Measurements from ENCODE around the gene INTS14.
"Not testable (repeated sequence)": the region's sequence is repeated elsewhere in the genome, so short reads cannot be mapped to it uniquely, and the experiment has no call there.

Gene INTS14

GRCh38 chr15:65633752-65634151 is 22.8 kb upstream of the INTS14 start:
- no peak for DNase-seq (ENCODE audit: low read depth, low spot score)
- H3K4me3 ChIP-seq (ENCODE audit: low read length): no peak overlapping the region

DNA sequence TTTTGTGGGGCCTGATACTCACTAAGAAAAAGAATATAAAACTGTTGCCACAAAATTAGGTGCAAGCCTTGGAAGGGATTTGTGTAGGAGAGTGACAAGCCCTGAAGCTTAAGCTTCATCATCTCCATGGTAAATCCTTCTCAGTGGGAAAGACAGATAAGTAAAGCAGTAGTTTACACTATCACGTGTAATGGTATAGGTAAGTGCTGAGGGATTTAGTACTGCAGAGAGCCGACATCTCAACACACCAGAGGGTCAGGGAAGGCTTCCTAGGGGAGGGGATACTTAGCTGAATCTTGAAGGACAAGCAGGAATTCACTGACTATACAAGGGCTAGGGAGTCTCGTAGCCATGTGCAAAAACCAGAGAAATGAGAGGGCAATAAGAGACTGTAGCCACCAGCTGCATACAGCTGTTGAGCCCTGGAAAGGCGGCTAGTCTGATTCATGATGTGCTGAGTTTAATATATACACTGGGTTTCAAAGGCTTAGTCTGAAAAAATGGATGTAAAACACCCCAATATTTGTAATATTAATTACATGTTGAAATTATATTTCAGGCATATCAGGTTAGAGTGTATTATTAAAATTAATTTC is 21.9 kb upstream of the INTS14 start:
- H3K4me3 ChIP-seq (ENCODE audit: low read length): no peak overlapping the region
- no peak for DNase-seq (ENCODE audit: low read depth, low spot score)

- no peak for DNase-seq (ENCODE audit: low read depth, low spot score)
Measured at GRCh38 chr15:65631503-65631902, 20.6 kb upstream of the INTS14 start.

DNA sequence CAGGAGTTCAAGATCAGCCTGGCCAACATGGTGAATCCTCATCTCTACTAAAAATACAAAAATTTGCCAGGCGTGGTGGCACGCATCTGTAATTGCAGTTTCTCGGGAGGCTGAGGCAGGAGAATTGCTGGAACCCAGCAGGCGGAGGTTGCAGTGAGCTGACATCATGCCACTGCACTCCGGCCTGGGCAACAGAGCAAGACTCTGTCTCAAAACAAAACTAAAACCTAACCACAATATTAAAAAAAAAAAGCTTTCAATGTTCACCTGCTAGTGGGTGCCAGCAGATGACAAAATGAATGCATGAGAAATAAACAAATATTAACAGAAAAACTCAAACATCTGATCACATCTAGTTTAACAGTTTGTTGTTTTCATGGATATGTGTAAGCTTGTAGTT is 19.8 kb upstream of the INTS14 start:
- no peak for DNase-seq (ENCODE audit: low read depth, low spot score)
- no peak overlapping the region for H3K4me3 ChIP-seq (ENCODE audit: low read length)

More at GRCh38 chr15:65631503-65631902, 20.6 kb upstream of the INTS14 start:
- no peak overlapping the region for H3K4me3 ChIP-seq (ENCODE audit: low read length)

- no peak for DNase-seq (ENCODE audit: low read depth, low spot score)
- no peak overlapping the region for H3K4me3 ChIP-seq (ENCODE audit: low read length)
Measured at GRCh38 chr15:65629548-65629947, 18.6 kb upstream of the INTS14 start.

- no peak for DNase-seq (ENCODE audit: low read depth, low spot score)
- H3K4me3 ChIP-seq (ENCODE audit: low read length): no peak overlapping the region
Measured at GRCh38 chr15:65626856-65627255, 15.9 kb upstream of the INTS14 start.

DNA sequence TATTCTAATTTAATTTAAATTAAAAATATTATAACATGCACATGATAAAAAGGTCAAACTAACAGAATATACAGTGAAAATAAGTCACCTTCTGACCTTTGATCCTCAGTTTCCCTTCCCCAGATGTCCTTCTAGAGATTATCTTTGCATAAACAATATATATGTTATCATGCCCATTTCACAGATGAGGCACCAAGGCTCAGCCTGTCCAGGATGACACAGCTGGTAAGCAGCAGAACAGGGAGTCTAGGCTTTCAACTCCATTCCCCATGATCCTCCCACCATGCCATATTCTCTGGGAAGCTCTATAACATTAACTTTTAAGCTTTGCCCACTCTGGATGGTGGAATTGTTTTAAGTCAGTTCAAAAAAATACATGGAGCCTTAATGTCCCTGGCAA is 12.2 kb upstream of the INTS14 start:
- no peak for DNase-seq (ENCODE audit: low read depth, low spot score)
- no peak overlapping the region for H3K4me3 ChIP-seq (ENCODE audit: low read length)

DNA sequence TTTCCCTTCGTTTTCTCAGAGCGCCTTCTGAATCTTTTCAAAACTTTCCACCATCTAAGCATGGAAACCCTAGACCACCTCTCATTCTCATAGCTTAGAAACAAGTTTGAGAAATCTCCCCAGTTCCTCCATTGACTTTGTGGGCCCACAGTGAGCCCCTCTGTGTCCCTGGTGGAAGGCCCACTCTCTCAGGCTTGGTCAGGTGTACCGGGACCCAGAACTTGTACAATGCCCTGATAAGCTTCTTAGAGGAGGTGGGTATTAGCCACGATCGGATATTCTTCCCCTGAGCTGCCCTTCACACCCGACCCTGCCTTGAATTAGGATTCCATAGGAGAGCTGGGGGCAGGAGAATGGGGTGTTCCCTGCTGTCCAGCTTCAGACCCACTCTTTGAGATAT is 10.7 kb upstream of the INTS14 start, which contains the start of gene SLC24A1:
Gene SLC24A1, plus strand, starts transcription at position 301 of the 400 bp plus-strand sequence. CDS start 2,143 bp downstream, outside the sequence.
- no peak within 1 kb of the TSS for H3K4me3 ChIP-seq (ENCODE audit: low read length)
- DNase-seq (ENCODE audit: low read depth, low spot score): no peak

DNA sequence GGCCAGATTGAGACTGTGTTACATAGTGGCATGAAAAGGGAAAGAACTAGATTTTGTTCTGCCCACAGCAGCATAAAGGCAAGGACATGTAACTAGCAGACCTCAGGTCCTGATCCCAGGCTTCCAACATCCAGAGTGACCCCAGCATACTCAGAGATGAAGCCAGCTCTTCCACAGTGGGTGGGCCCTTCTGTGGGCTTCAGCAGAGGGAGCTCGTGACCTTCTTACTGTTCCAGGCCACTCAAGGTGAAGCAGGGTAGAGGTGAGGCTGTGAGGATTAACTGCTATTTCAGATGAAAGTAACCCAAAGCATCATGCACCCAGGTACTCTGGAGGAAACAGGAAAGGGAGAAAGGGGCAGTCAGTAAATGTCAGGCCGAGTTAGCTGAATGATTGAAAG is 9.9 kb upstream of the INTS14 start:
- H3K4me3 ChIP-seq (ENCODE audit: low read length): no peak overlapping the region
- DNase-seq (ENCODE audit: low read depth, low spot score): no peak

DNA sequence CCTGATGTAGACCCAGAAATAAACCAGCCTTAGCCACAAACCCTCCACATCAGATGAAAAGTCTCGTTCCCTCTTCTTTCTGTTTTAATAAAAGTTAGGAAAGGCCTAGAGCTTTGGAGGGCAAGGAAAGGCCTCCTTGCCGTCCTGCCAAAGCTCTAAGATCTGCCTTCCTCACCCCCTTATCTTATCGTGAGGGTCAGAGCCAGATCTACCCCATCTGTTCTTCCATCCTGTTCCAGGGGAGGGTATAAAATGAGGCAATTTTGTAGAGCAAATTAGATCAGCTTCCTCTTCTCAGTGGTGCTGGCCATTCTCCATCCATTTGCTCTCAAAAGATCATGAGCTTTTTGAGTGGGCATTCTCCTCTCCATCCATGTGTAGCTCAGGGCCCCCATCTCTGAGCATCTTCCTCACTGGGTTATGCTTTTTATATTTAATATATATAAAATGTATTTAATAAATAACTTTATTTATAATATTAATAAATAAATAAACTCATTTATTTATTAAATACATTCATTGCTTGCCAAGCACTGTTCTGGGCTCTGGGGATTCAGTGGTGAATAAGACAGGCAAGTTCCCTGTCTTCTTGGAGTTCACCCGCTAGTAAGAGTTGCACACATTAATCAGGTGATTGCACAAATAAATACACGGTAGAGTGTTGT is 8.8 kb upstream of the INTS14 start:
- H3K4me3 ChIP-seq (ENCODE audit: low read length): no peak overlapping the region
- DNase-seq (ENCODE audit: low read depth, low spot score): no peak

GRCh38 chr15:65618560-65619109 is 7.7 kb upstream of the INTS14 start:
- no peak overlapping the region for H3K4me3 ChIP-seq (ENCODE audit: low read length)
- DNase-seq (ENCODE audit: low read depth, low spot score): no peak

DNA sequence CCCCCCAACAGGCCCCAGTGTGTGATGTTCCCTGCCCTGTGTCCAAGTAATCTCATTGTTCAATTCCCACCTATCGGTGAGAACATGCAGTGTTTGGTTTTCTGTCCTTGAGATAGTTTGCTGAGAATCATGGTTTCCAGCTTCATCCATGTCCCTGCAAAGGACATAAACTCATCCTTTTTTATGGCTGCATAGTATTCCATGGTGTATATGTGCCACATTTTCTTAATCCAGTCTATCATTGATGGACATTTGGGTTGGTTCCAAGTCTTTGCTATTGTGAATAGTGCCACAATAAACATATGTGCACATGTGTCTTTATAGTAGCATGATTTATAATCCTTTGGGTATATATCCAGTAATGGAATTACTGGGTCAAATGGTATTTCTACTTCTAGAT is 5.0 kb upstream of the INTS14 start:
- not testable (repeated sequence) for H3K4me3 ChIP-seq (ENCODE audit: low read length); DNase-seq (ENCODE audit: low read depth, low spot score)

- DNase-seq (ENCODE audit: low read depth, low spot score): no peak
- H3K4me3 ChIP-seq (ENCODE audit: low read length): no peak overlapping the region
Measured at GRCh38 chr15:65612949-65613744, 2.2 kb upstream of the INTS14 start.

DNA sequence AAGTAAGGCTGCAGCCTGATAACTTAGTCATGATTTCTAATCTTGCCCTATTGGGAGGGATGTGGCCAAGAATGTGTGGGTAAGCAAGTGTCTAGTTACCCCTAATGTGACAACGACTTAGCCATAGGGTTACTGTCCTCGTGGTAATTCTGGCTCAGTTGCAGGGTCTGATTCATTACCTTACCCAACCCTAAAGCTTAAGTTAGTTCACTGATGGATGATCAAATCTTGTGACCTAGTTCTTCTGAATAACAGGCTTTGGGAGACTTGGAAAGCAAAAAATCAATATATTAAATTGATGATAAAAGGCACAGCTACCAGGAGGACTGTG is 1.6 kb upstream of the INTS14 start:
- no peak for DNase-seq (ENCODE audit: low read depth, low spot score)
- H3K4me3 ChIP-seq (ENCODE audit: low read length): no peak overlapping the region

DNA sequence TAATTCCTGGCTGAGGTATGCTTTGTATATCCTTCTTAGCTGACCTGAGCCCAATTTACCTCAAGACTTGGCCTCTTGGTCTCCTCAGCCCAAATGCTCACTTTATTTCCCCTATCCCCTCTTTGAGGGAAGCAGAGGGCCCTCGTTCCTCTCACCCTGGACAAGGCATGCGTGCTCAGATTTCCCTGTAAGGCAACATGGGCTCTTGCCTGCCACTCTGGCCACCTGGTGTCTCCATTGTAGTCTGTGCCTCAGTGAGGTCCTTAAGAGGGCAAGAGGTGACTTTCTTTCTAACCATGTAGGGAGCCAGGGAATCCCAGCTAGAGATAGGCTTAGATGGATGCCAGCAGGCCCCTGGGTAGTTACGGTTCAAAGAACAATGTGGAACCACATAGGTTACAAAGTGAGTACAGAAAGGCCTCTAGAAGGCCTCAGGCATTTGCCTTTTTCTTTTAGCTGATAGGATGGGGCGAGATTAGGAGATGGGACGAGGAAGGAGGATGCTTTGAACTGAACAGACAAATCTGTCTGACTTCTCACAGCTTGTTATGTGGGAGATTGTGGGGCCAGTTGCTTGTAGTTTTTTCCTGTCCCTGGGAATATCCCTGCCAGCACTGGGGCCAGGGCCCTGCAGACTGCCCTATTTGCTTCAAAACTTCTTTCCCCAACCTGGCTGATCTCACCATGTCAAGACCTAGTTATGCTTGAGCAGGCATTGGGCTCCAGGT is 1.1 kb upstream of the INTS14 start:
- peak overlapping the region; percentile 60 for H3K4me3 ChIP-seq (ENCODE audit: low read length)
- no peak for DNase-seq (ENCODE audit: low read depth, low spot score)

- no peak overlapping the region for H3K4me3 ChIP-seq (ENCODE audit: low read length)
- no peak for DNase-seq (ENCODE audit: low read depth, low spot score)
Measured at GRCh38 chr15:65603559-65603958, 7.4 kb downstream of the INTS14 start.

GRCh38 chr15:65603134-65603533 is 7.8 kb downstream of the INTS14 start:
- DNase-seq (ENCODE audit: low read depth, low spot score): no peak
- no peak overlapping the region for H3K4me3 ChIP-seq (ENCODE audit: low read length)

- H3K4me3 ChIP-seq (ENCODE audit: low read length): no peak overlapping the region
- DNase-seq (ENCODE audit: low read depth, low spot score): no peak
Measured at GRCh38 chr15:65599677-65600076, 11.3 kb downstream of the INTS14 start.

- DNase-seq (ENCODE audit: low read depth, low spot score): no peak
Measured at GRCh38 chr15:65598468-65598867, 12.5 kb downstream of the INTS14 start.

More at GRCh38 chr15:65598468-65598867, 12.5 kb downstream of the INTS14 start:
- H3K4me3 ChIP-seq (ENCODE audit: low read length): no peak overlapping the region
